ENCODE results near the gene KLHL10. TPM values are rescaled to one million over a fixed set of nuclear protein-coding genes. Genes with fewer than 3 reads are reported as not detected.
"Not testable (repeated sequence)": the region's sequence is repeated elsewhere in the genome, so short reads cannot be mapped to it uniquely, and the experiment has no call there.

Gene KLHL10
- total RNA-seq, 2 donors from 2014 or later, result not detected

DNA sequence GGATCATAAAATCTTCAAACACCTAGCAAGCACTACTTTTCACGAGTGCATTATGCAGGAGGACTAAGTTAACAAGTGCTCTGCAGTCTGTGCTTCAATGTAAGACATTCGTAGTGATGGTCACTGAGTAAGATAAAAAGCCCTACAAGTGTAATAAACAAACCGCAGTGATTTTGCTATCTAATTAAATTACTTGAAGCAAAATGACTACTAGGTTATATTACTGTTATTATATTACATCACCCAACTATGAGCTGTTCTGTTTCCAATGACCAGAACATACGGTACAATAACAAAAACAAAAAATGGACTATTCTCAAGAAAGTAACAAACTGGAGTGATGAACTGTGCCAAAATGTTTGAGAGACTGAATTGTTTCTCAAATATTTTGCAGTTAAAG, 11.2 kb downstream of the KLHL10 start:
- Histone ChIP-seq H3K27ac (no peak overlapping the region), H3K4me3 (no peak overlapping the region), H3K27me3 (replicated peaks; ENCODE audit: insufficient read depth) (no peaks in the 10 kb centered on the region), H3K4me1 (ENCODE audit: control insufficient read depth in 1 of 2, low read depth in 2 of 2) (peaks cover 9 to 36% of the 10 kb centered on the region in 2 donors), H3K36me3 (peaks cover 12% of the 10 kb centered on the region), H3K9me3 (no peaks in the 10 kb centered on the region)
- ATAC-seq (ENCODE audit: insufficient number of reproducible peaks, low FRiP score, low read depth) (no peak), DNase-seq (ENCODE audit: low spot score) (no peak)
- TF ChIP-seq, protein P1, sequence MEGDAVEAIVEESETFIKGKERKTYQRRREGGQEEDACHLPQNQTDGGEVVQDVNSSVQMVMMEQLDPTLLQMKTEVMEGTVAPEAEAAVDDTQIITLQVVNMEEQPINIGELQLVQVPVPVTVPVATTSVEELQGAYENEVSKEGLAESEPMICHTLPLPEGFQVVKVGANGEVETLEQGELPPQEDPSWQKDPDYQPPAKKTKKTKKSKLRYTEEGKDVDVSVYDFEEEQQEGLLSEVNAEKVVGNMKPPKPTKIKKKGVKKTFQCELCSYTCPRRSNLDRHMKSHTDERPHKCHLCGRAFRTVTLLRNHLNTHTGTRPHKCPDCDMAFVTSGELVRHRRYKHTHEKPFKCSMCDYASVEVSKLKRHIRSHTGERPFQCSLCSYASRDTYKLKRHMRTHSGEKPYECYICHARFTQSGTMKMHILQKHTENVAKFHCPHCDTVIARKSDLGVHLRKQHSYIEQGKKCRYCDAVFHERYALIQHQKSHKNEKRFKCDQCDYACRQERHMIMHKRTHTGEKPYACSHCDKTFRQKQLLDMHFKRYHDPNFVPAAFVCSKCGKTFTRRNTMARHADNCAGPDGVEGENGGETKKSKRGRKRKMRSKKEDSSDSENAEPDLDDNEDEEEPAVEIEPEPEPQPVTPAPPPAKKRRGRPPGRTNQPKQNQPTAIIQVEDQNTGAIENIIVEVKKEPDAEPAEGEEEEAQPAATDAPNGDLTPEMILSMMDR (IDR thresholded peaks at IDR 0.05), result no peak

DNA sequence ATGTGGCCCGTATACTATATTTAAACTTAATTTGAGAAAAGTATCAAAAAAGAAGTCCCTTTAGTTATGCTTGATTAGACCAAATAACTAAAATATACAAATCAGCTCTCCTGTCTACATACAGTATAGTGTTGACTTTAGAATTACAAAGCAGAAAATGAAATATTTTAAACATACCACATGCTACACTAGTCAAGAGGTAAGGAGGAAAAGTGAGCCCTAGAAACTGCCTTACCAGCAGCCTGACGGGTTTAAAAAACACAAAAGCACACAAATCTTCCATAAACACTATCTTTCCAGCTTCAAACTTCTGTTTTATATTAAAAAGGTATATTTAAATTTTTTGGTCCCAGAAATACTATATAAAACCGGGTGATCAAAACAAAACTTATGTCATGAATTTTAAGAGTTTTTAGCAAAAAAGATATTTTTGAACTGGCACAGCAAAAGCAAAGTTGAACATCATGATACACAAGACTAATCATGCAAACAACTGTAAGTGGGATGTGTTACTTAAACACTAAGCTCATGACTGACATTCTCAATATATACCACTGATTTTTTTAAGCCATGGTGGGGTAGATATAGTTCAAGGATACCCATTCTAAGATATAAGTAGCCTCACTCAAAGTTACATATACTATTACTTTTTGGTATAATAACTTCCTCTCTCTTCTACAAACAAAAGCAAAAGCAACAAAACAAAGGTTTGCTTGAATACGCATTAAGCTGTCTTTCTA, 11.8 kb downstream of the KLHL10 start:
- no peak for ATAC-seq (ENCODE audit: insufficient number of reproducible peaks, low FRiP score, low read depth)
- TF ChIP-seq, protein P1 (IDR thresholded peaks at IDR 0.05), result no peak
- Histone ChIP-seq H3K27me3 (replicated peaks; ENCODE audit: insufficient read depth) (no peaks in the 10 kb centered on the region), H3K36me3 (peaks cover 15% of the 10 kb centered on the region), H3K27ac (no peak overlapping the region), H3K4me3 (no peak overlapping the region), H3K9me3 (no peaks in the 10 kb centered on the region), H3K4me1 (ENCODE audit: control insufficient read depth in 1 of 2, low read depth in 2 of 2) (peaks cover 9 to 36% of the 10 kb centered on the region in 2 donors)
- DNase-seq (ENCODE audit: low spot score), result no peak

DNA sequence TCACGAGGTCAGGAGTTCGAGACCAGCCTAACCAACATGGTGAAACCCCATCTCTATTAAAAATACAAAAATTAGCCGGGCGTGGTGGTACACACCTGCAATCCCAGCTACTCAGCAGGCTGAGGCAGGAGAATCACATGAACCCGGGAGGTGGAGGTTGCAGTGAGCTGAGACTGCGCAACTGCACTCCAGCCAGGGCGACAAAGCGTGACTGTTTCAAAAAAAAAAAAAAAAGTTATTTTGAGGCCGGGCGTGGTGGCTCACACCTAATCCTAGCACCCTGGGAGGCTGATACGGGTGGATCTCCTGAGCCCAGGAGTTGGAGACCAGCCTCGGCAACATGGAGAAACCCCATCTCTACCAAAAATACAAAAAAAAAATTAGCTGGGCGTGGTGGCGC, 13.8 kb downstream of the KLHL10 start:
- not testable (repeated sequence) for DNase-seq (ENCODE audit: low spot score); ATAC-seq (ENCODE audit: insufficient number of reproducible peaks, low FRiP score, low read depth); H3K27ac ChIP-seq; H3K4me3 ChIP-seq; H3K9me3 ChIP-seq; H3K27me3 ChIP-seq (replicated peaks; ENCODE audit: insufficient read depth)
- H3K36me3 ChIP-seq, result peaks cover 18% of the 10 kb centered on the region
- H3K4me1 ChIP-seq (ENCODE audit: control insufficient read depth in 1 of 2, low read depth in 2 of 2), result peaks cover 9 to 36% of the 10 kb centered on the region in 2 donors

DNA sequence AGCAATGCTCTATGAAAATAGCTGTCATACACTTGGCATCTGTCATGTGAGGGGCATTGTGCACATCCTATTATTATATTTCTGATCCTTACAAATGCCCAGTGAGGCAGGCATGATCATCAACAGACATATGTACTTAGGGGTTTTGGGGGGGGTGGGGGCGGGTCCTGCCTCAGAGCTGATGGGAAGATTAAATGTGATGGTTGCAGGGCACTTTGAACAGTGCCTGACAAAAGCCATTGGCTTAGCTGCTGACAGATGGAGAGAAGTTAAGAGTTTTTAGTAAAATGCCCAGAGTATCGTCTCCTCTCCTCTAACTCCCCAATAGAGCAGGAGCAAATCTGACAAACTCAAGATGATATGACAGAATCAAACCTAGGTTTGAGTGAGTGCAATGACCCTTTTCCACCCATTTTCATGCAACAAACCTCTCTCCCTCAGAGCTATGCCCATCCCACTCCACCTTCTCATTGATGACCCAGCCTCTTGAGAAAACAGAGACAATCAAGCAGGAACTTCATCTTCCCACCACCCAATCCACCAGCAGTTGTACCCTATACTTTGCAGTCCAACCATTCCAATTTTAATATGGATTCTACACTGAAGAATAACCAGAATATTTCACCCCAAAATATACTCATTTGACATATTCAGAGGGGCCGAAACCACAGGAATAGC, 22.8 kb downstream of the KLHL10 start:
- TF ChIP-seq, protein P1 (IDR thresholded peaks at IDR 0.05), result no peak

DNA sequence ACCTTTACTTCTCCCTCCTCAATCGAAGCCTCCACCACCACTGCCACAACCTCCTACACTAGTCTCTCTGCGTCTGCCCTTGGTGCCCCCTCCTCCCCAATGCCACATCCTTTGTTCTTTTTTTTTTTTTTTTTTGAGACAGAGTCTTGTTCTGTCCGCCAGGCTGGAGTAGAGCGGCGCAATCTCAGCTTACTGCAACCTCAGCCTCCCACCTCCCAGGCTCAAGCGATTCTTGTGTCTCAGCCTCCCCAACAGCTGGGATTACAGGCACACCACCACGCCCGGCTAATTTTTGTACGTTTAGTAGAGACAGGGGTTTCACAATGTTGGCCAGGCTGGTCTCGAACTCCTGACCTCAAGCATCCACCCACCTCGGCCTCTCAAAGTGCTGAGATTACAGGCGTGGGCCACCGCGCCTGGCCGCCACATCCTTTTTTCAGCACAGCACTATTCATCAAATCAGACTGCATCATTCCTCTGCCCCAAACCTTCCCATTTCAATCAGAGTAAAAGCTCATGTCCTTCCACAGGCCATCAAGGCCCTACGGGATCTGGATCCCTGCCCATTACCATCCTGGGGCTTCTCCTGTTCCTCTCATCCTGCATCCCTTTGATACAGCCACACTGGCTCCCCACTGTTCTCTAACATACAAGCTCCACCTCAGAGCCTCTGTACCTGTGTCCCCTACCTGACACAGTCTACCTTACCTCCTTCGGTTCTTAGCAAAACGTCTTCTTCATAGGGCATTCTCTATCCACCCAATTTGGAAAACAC, 25.6 kb downstream of the KLHL10 start:
- DNase-seq (ENCODE audit: low spot score), result no peak
- TF ChIP-seq, protein P1 (IDR thresholded peaks at IDR 0.05), result no peak
- no peaks in the 10 kb centered on the region for H3K27me3 ChIP-seq (replicated peaks; ENCODE audit: insufficient read depth)
- no peaks in the 10 kb centered on the region for H3K9me3 ChIP-seq
- no peak for ATAC-seq (ENCODE audit: insufficient number of reproducible peaks, low FRiP score, low read depth)
- no peak overlapping the region for H3K27ac ChIP-seq
- H3K36me3 ChIP-seq, result peaks cover 4% of the 10 kb centered on the region
- peaks cover 18 to 27% of the 10 kb centered on the region in 2 donors for H3K4me1 ChIP-seq (ENCODE audit: control insufficient read depth in 1 of 2, low read depth in 2 of 2)
- H3K4me3 ChIP-seq, result peak overlapping the region; percentile 90

More for the DNA sequence above, 22.8 kb downstream of the KLHL10 start:
- Histone ChIP-seq H3K36me3 (no peaks in the 10 kb centered on the region), H3K4me3 (no peak overlapping the region), H3K4me1 (ENCODE audit: control insufficient read depth in 1 of 2, low read depth in 2 of 2) (peaks cover 18 to 20% of the 10 kb centered on the region in 2 donors), H3K27ac (no peak overlapping the region), H3K9me3 (no peaks in the 10 kb centered on the region), H3K27me3 (replicated peaks; ENCODE audit: insufficient read depth) (no peaks in the 10 kb centered on the region)
- ATAC-seq (ENCODE audit: insufficient number of reproducible peaks, low FRiP score, low read depth), result no peak
- DNase-seq (ENCODE audit: low spot score), result no peak
